Measurements from ENCODE around the gene HYAL2.

Gene HYAL2

GRCh38 chr3:50369012-50369670, 46.6 kb upstream of the HYAL2 start:
- no peak for ATAC-seq

DNA sequence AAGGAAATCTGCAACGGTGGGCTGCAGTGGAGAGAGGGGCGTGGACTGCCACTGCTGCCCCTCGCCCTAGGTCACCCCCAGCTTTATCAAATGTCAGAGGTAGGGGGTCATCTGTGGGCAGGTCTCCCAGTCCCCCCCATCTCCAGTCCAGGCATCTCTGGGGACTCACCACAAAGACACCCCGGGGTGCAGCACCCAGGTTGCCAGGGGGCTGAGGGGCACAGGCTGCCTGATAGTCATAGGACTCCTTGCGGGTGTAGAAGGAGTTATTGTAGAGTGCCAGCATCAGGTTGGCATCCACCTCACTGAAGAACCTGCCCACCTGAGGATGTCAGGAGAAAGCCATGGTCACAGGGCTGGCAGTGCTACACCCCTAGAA, 43.3 kb upstream of the HYAL2 start:
- no peak for ATAC-seq
- no peak for TF ChIP-seq TCF4 (CRISPR knock-in tag; IDR thresholded peaks at IDR 0.05; ENCODE audit: borderline replicate concordance)

More at GRCh38 chr3:50369012-50369670, 46.6 kb upstream of the HYAL2 start:
- no peak for TF ChIP-seq ZNF565 (CRISPR knock-in tag; conservative IDR thresholded peaks at IDR 0.05; ENCODE audit: low read depth)
- no peak for TF ChIP-seq RARB (CRISPR knock-in tag; IDR thresholded peaks at IDR 0.05)
- TF ChIP-seq, protein P1, sequence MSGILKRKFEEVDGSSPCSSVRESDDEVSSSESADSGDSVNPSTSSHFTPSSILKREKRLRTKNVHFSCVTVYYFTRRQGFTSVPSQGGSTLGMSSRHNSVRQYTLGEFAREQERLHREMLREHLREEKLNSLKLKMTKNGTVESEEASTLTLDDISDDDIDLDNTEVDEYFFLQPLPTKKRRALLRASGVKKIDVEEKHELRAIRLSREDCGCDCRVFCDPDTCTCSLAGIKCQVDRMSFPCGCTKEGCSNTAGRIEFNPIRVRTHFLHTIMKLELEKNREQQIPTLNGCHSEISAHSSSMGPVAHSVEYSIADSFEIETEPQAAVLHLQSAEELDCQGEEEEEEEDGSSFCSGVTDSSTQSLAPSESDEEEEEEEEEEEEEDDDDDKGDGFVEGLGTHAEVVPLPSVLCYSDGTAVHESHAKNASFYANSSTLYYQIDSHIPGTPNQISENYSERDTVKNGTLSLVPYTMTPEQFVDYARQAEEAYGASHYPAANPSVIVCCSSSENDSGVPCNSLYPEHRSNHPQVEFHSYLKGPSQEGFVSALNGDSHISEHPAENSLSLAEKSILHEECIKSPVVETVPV (CRISPR knock-in tag; IDR thresholded peaks at IDR 0.05) = no peak
- TF ChIP-seq ESRRG (CRISPR knock-in tag; IDR thresholded peaks at IDR 0.05) = no peak
- no peak for TF ChIP-seq BACH2 (CRISPR knock-in tag; IDR thresholded peaks at IDR 0.05; ENCODE audit: borderline replicate concordance)
- no peak for TF ChIP-seq TSHZ2 (CRISPR knock-in tag; IDR thresholded peaks at IDR 0.05)
- TF ChIP-seq POU6F1 (CRISPR knock-in tag; IDR thresholded peaks at IDR 0.05; ENCODE audit: borderline replicate concordance, low read depth) = no peak
- TF ChIP-seq SNAI2 (CRISPR knock-in tag; IDR thresholded peaks at IDR 0.05) = no peak
- TF ChIP-seq GLIS3 (CRISPR knock-in tag; IDR thresholded peaks at IDR 0.05) = no peak
- TF ChIP-seq ZNF70 (CRISPR knock-in tag; IDR thresholded peaks at IDR 0.05) = no peak
- no peak for TF ChIP-seq ZFP30 (CRISPR knock-in tag; IDR thresholded peaks at IDR 0.05)
- TF ChIP-seq ZFP3 (CRISPR knock-in tag; IDR thresholded peaks at IDR 0.05) = no peak
- TF ChIP-seq, protein P2, sequence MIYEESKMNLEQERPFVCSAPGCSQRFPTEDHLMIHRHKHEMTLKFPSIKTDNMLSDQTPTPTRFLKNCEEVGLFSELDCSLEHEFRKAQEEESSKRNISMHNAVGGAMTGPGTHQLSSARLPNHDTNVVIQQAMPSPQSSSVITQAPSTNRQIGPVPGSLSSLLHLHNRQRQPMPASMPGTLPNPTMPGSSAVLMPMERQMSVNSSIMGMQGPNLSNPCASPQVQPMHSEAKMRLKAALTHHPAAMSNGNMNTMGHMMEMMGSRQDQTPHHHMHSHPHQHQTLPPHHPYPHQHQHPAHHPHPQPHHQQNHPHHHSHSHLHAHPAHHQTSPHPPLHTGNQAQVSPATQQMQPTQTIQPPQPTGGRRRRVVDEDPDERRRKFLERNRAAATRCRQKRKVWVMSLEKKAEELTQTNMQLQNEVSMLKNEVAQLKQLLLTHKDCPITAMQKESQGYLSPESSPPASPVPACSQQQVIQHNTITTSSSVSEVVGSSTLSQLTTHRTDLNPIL (CRISPR knock-in tag; IDR thresholded peaks at IDR 0.05; ENCODE audit: low read depth) = no peak
- no peak for TF ChIP-seq PPARA (CRISPR knock-in tag; IDR thresholded peaks at IDR 0.05; ENCODE audit: borderline replicate concordance)
- no peak for TF ChIP-seq ZNF8 (CRISPR knock-in tag; IDR thresholded peaks at IDR 0.05)
- no peak for TF ChIP-seq ISL1 (CRISPR knock-in tag; IDR thresholded peaks at IDR 0.05)

DNA sequence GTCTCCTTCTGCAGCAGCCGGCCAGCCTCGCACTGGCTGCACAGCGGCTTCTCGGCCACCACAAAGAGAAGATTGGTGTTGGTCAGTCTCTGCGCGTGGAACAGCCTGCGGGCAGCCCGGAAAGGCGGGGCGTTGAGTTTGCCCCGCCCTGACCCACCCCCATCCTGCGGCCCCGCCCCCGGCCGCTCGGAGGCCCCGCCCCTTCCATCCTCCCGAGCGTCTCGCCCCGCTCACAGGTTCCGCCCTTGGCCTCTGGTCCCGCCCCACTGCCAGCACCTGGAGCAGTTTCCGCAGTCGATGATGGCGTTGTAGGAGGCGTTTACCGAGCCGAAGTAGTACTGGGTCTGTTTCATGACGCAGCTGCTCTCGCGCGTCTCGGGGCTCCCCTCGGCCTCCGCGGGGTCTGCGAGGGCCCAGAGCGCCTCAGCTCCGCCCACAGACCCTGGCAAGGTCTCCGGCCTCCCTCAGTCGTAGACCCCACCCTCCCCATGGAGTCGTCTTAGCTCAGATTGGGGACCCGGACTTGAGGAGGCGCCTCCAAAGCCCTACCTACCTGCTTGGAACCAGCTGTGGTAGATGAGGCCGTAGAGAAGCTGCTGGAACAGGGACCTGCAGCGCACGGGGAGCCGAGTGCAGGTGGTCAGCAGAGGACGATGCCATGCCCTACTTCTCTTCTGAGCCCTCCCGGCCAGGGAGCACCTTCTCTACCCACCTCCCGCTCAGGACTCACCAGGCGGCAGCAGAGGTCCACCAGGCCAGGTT, 42.7 kb upstream of the HYAL2 start:
- ATAC-seq = no peak
- TF ChIP-seq CSDC2 (CRISPR knock-in tag; IDR thresholded peaks at IDR 0.05) = no peak
- no peak for TF ChIP-seq ZC3H10 (CRISPR knock-in tag; IDR thresholded peaks at IDR 0.05)
- no peak for TF ChIP-seq ZNF70 (CRISPR knock-in tag; IDR thresholded peaks at IDR 0.05)
- TF ChIP-seq TCF4 (CRISPR knock-in tag; IDR thresholded peaks at IDR 0.05; ENCODE audit: borderline replicate concordance) = no peak
- TF ChIP-seq ZFP3 (CRISPR knock-in tag; IDR thresholded peaks at IDR 0.05) = no peak
- no peak for TF ChIP-seq ARNTL (CRISPR knock-in tag; IDR thresholded peaks at IDR 0.05; ENCODE audit: borderline replicate concordance, low read depth)
- no peak for TF ChIP-seq ISL1 (CRISPR knock-in tag; IDR thresholded peaks at IDR 0.05)
- no peak for TF ChIP-seq PPARA (CRISPR knock-in tag; IDR thresholded peaks at IDR 0.05; ENCODE audit: borderline replicate concordance)
- no peak for TF ChIP-seq TSHZ2 (CRISPR knock-in tag; IDR thresholded peaks at IDR 0.05)
- TF ChIP-seq TOX (CRISPR knock-in tag; IDR thresholded peaks at IDR 0.05; ENCODE audit: borderline replicate concordance) = no peak

Data from SK-N-SH treated with all-trans-retinoic acid at 6 μM for 48 hours (cell line).